HUDEP-2 (cell line): ENCODE data around the gene SH3BP5.

Experiments used
- DNase-seq, 76 experiments: peaks; one replicate each; lab custom pipeline; 2025; ENCODE audit not compliant: unreplicated experiment in 76 of 76; lab: John Stamatoyannopoulos, UW

Gene SH3BP5

DNA sequence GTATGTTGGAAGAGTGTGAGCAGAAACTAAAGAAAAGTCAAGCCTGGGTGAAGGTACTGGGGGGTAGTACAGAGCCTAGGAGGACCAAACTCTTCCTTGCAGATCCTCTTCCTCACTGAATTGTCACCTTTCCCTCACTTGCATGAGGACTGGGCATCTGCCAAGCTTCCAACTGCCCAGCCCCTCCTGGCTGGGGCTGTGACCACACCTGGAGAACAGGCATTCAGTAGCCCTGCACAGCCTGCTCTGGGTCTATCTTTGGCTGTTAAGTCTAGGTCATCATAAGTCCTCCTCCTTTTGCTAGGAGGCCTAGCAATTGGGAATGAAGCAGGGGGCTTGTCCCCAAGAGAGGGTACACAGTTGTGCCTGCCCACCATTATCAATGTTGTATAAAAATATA is 71.1 kb downstream of the SH3BP5 start:
- no peak for DNase-seq

DNA sequence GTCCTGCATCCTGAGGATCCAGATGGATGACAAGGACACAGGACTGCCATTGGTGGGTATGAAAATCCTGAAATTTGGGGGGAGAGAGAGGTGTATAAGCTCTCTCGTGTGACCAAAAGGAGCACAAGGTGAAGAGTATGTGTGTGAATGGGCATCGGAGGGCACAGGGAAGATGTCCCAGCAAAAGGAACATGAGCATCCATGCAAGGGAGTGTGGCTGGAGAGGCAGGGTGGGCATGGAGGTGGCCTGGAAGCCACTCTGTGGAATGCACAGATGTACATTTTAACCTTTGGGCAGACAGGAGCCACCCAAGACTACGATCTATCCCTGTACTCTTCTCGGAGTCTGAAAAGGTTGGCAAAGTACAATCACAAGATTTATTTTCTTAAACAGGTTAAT is 71.9 kb downstream of the SH3BP5 start:
- DNase-seq: no peak

DNA sequence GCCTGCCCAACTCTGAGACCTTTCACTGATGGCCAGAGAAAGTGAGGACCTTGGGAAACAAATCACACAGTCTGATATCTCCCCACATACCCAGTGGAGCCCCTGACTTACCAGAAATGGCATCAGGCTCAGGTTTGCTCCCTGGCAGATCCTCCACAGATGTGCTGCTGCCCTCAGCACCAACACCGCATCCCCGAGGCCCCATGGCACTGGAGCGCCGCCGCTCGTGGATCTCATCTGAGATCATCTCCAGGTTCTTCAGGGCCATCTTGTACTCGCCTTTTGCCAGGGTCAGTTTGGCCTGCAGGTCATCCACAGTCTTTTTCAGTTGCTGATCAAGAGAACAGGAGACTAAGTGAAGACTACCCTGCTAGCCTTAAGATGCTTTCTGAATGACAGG is 73.7 kb downstream of the SH3BP5 start:
- DNase-seq: no peak

GRCh38 chr3:15256861-15257341 is 75.5 kb downstream of the SH3BP5 start:
- DNase-seq: no peak

DNA sequence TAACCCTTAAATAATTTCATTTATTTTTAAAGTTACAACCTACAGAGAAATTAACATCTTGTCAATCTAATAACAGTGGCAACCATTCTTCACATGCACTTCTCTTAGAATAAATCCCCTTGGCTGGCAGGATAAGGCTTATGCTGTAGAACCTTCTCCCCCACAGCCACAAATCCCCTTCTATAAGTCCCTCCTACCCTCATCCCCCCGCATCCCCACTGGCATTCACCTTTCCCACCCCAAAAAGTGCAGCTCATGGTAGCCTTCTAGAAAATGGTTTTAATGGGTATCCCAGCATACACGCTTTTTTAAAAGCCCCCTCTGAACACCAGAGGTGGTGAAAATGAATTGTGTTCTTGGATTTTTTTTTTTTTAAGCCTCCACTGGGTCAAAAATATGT is 77.2 kb downstream of the SH3BP5 start:
- no peak for DNase-seq

DNA sequence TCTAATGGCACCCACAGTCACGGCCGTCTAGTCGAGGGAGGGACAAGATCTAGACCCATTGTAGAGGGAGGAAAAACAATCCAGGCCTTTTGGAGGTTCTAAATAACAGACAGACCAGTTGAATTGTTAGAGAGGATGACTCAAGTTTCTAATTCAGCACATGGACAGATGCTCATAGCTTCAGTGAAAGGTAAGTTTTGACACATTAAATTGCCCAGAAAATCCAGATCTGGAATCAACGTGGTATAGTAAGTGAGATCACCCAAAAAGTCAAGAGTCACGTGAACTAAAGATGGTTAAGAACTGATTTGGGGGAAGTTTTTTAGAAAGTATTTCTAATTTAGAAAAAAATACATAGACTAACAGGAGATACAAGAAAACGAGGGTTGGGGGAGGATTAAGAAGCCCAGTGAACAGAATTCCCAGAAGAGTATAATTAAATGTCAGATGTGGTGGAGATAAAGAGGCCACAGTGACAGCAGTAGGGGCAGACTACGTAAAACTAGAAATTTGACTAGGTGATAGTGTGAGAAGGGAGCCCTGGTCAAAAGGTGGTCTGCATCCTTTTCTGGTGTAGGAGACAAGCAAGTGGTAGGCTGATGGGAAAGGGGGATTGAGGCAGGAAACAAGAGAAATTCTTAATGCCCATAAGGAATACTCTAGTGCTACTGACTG is 79.2 kb downstream of the SH3BP5 start:
- no peak for DNase-seq

- DNase-seq: no peak
These were observed 86.2 kb downstream of the SH3BP5 start for GRCh38 chr3:15246186-15246585.

DNA sequence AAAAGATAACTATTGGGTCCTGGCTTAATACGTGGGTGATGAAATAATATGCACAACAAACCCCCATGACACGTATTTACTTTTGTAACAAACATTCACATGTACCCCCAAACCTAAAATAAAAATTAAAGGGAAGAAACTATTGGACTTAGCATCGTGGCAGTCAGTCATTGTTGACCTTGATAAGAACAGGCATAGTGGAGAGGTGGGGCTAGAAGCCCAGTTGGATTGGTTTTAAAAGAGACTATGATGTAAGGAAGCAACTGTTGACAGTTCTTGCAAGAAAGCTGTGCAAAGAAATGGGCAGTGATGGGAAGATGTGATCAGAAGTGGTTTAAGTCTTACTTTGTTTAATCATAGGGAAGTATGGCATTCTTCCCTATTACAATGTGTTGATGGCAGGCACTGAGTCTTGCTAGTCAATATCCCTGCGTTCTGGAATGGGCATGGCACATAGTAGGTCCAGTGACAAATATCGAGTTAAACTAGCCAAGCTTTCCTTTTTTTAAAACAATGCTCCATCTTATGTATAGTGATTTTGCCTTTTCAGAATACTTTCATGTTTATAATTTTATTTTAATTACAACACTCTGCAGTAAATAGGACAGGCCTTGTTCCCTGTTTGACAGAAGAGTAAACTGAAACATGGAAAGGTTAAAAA is 88.4 kb downstream of the SH3BP5 start:
- DNase-seq: no peak

- peak in 20 of 76 experiments; percentile 2 to 25 (median 9) for DNase-seq
These were observed 91.0 kb downstream of the SH3BP5 start for GRCh38 chr3:15241341-15241740.

DNA sequence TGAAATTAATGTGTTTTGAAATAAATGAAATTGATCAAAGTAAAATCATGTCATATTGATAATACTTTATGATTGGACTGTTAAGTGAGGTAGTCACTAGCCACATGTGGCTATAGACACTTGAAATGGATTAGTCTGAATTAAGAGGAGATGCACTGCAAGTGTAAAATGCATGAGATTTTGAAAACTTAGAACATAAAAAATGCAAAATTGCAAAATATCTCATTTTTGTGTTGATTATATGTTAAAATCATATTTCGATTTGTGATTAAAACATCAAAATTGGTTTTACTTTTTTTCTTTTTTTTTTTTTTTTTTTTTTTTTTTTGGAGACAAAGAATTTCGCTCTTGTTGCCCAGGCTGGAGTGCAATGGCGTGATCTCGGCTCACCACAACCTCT is 103.1 kb downstream of the SH3BP5 start:
- DNase-seq: no peak

DNA sequence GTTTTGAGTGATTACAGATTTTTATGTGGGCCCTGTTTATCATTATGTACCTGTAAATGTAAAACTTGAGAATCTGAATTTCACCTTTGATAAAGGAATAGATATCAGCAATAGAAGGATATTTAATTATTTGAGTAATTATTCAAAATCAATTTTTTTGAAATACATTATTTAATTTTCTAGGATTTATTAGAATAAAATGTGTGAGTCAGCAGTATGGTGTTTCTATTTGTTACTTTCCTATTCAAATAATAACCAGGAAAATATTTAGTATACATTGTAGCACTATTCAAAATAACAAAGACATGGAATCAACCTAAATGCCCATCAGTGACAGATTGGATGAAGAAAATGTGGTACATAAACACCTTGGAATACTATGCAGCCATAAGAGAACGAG is 104.2 kb downstream of the SH3BP5 start:
- DNase-seq: no peak

DNA sequence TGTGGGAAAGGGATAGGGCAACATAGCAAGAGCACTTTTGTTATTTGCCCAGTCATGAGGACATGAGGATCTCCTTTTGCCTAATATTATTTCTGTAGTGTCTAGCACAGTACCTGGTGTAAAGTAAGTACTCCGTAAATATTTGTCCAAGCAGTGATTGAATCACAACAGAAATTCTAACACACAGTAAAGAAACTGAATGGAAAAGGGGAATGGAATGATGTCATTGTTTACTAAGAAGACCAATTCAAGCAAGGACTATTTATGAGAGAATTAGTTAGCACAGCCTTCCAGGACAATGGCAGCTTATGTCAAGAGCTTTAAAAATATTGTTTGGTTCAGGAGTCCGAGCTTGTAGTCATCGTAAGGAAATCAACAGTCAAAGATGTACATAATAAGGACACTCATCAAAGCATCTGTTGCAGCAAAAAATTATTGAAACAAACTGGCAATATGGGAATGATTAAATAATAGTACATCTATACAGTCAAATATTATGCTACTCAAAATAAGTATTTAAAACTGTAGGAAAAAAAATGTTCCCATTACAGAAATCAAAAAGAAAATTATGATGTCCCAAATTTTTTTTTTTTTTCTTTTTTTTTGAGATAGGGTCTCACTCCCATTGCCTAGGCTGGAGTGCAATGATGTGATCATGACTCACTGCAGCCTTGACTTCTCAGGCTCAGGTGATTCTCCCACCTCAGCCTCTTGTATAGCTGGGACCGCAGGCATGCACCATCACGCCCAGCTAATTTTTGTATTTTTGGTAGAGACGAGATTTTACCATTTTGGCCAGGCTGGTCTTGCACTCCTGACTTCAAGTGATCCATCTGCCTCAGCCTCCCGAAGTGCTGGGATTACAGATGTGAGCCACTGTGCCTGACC is 108.5 kb downstream of the SH3BP5 start:
- no peak for DNase-seq

GRCh38 chr3:15221574-15222217 is 110.7 kb downstream of the SH3BP5 start:
- DNase-seq: no peak

- no peak for DNase-seq
These were observed 111.7 kb downstream of the SH3BP5 start for GRCh38 chr3:15220661-15221060.

DNA sequence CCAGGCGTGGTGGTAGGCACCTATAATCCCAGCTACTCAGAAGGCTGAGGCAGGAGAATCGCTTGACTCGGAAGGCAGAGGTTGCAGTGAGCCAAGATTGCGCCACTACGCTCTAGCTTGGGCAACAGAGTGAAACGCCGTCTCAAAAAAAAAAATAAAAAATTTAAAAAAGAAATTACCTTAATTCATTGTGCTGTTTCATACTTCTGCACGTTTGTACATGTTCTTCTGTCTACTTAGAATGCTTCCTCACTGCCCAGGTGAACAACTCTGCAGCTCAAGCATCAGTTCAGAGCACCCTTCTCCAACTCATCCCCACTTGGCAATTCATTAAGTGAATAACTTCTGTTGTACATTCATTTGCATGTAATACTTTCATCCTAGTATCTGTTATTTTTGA is 112.3 kb downstream of the SH3BP5 start:
- DNase-seq: no peak

DNA sequence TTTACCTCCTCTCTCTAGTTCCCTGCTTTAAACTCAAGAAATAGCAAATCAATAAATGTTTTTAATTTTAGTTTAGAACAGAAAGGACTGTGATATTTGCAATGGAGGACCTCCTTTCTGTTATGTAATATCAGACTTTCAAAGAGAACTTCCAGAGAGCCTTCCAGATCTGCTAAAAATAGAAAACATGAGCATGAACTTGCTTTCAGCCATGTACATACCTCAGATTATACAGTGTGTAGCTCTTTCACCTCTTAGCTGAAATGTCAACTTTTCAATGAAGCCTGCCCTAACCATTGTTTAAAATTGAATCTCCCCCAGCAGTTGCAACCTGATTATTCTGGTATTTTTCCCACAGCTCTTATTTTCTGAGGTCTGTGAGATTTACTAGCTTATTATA is 113.7 kb downstream of the SH3BP5 start:
- DNase-seq: no peak

DNA sequence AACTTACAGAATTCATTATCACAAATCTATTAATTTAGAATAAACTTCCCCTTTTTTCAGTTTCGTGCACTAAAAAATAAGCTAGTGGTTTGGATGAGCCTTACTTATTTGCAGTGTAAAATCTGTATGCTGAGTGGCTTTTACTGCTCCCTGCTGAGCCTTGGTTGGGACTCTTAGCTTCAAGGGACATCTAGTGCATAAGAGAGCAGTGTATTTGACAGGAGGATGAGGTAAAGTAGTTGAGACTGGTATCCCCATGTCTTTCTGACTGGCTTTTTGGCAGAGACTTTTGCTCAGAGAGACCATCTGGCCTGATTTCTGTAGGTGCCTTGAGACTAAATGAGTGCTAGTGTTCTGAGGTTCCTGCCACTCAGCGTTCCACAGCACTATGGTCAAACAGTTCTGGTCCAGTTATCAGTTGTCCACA is 114.5 kb downstream of the SH3BP5 start:
- DNase-seq: no peak

GRCh38 chr3:15217011-15217671 is 115.2 kb downstream of the SH3BP5 start:
- DNase-seq: no peak

DNA sequence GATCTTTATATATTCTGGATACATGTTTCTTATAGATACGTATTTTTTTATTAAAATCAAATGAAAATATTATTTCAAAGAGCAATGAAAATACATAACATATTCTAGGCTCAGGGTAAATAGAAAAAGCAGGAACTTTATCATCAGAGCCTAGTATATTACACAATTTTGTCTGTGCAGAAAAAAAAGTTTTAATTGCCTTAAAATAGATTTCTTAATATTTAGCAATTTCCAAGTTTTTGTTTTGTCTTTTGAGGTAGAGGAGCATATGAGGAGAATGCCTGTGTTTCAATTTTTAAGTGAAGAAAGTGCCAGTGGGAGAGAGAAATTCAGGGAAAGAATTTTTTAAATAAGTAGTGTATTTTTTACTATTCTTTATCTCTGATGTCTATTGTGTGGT is 115.9 kb downstream of the SH3BP5 start:
- DNase-seq: no peak

DNA sequence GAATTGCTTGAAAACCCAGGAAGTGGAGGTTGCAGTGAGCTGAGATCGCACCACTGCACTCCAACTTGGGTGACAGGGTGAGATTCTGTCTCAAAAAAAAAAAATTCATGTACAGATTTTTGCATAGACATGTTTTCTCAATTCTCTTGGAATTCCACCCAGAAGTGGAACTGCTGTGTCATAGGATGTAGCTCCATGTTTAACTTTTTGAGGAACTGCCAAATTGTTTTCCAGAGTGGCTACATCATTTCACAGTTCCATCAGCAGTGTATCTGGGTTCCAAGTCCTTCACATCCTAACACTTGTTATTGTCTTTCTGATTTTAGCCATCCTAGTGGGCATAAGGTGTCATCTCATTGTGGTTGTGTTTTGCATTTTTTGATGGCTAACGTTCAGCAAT is 116.4 kb downstream of the SH3BP5 start:
- DNase-seq: no peak
